GM08714 (cell line): ENCODE results near the gene MYO10.
"Not testable (repeated sequence)": the region's sequence is repeated elsewhere in the genome, so short reads cannot be mapped to it uniquely, and the experiment has no call there.

Experiments used
- H3K4me3 ChIP-seq: fragments of 200-500 bp; sonication (Bioruptor generic); 2 replicates; pipeline ENCODE4 v1.5.1; 2014; ENCODE audit warnings: mild to moderate bottlenecking, low read length, inconsistent platforms
- ZNF274 ChIP-seq: IDR thresholded peaks from 2 replicates; pipeline ENCODE4 v1.6.1; 2012; ENCODE audit warnings: mild to moderate bottlenecking, low read depth, low read length

Gene MYO10

GRCh38 chr5:16727755-16728325 is 208.2 kb downstream of the MYO10 start:
- no peak overlapping the region for H3K4me3 ChIP-seq
- TF ChIP-seq ZNF274 = no peak

GRCh38 chr5:16726538-16726946 is 209.5 kb downstream of the MYO10 start:
- TF ChIP-seq ZNF274 = no peak
- no peak overlapping the region for H3K4me3 ChIP-seq

DNA sequence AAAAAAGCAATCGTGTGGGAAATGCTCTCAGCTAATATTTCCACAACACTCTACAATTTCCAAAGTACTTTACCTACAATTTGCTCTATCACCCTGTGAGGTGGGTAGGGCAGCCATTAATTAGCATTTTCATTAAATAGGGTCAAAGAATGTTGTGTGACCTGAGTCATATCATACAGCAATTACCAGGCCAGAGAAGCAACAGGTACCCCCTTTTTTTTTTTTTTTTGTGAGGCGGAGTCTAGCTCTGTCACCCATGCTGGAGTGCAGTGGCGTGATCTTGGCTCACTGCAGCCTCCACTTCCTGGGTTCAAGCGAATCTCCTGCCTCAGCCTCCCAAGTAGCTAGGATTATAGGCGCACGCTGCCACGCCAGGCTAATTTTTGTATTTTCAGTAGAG is 210.5 kb downstream of the MYO10 start:
- H3K4me3 ChIP-seq = no peak overlapping the region
- TF ChIP-seq ZNF274 = no peak

- TF ChIP-seq ZNF274 = no peak
- H3K4me3 ChIP-seq = no peak overlapping the region
Measured at GRCh38 chr5:16723821-16724220, 212.3 kb downstream of the MYO10 start.

DNA sequence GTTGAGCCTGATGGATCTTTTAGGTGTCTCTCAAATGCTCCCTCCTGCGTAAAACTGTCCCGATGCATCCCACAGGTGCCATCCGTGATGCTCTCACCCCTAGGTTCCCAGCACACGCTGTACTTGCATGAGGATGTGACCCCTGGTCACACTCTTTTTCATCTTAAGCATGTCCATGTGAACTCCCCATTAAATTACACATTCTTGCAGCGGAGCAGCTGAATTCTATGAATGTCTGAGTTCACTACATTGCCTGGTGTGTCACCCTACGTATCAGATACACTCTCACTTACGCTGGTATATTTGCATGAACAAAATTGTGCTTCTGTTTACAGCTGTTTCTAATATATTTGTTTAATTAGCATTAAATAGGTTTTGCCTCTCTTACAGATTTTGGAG is 214.0 kb downstream of the MYO10 start:
- H3K4me3 ChIP-seq = no peak overlapping the region
- no peak for TF ChIP-seq ZNF274

DNA sequence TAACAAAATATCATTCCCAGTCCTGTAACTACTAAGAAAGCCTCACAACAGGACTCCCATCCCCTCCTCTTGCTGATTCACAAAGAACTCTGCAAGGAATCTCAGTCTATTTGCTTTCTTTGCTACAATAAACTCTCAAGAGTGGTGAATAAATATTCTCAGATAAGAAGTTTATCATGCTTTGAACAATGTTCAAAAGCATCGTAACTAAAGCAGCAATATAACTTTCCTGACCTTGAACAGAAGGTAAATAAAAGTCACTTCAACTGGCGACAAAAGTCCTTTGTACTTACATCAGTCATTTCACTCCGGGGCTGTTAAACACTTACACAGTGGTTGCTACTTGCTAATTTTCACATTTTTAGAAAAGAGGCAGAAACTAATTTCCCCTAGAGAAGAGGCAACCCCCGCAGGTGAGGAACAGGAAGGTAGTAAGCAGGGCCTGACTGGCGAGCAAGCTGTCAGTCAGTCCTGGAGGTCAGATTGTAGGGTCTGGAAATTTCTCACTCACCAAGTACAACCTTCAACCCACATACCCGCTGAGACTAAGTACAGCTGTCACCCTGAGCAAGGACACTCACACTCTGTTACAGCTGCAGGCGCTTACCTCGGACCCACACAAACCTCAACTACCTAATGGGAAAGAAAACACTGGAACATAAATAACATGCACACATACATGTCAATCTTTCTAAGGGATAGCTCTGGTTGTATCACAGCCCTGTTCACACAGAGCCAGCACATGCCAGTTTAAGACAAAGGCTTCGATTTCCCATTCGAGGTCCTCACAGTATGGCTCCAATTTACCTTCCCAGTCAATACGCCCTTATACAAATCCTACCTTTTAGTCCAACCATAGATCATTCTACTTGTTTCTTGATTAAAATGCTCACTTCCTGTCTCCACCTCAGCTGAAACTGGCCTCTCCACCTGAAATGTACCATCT is 214.7 kb downstream of the MYO10 start:
- no peak for TF ChIP-seq ZNF274
- H3K4me3 ChIP-seq = no peak overlapping the region

- not testable (repeated sequence) for H3K4me3 ChIP-seq
Measured at GRCh38 chr5:16718036-16718435, 218.1 kb downstream of the MYO10 start.

GRCh38 chr5:16713386-16713928 is 222.6 kb downstream of the MYO10 start:
- no peak overlapping the region for H3K4me3 ChIP-seq
- TF ChIP-seq ZNF274 = no peak

DNA sequence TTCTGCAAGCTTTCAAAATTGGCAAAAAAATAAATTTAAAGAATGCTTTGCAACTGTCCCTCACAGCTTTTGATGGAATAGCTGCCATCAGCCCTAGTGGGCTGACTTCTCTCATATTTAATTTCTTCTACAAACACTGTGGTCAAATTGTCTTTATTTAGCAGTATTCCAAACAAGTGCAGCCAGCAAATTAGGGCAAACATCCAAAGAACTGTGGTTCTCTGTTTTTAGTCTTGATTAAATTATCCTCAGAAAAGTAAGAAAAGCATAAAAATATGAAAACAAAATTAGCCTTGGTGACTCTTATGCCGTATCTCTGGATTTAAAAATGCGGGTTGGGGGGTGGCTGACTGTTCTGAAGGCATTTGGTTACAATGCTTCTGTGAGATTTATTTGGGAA is 223.5 kb downstream of the MYO10 start:
- H3K4me3 ChIP-seq = no peak overlapping the region
- TF ChIP-seq ZNF274 = no peak

GRCh38 chr5:16712178-16712577 is 223.9 kb downstream of the MYO10 start:
- no peak for TF ChIP-seq ZNF274
- H3K4me3 ChIP-seq = no peak overlapping the region

- H3K4me3 ChIP-seq = no peak overlapping the region
- no peak for TF ChIP-seq ZNF274
Measured at GRCh38 chr5:16709691-16710433, 226.2 kb downstream of the MYO10 start.

DNA sequence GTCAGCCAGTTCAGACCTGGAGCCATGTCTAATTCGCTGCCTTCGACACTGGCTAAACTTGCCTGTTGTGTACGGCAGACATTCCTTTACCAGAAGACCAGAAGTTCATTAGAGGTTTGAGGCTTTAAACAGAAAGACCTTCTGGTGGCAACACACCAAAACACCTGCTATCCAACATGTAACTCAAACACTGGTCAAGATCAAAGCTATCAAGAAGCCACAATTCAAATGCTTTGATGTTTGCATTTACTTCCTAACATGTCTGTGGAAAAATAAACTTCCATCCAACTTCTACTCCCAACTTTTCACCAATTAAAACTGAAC is 228.3 kb downstream of the MYO10 start:
- no peak for TF ChIP-seq ZNF274
- H3K4me3 ChIP-seq = no peak overlapping the region

- no peak for TF ChIP-seq ZNF274
- no peak overlapping the region for H3K4me3 ChIP-seq
Measured at GRCh38 chr5:16707168-16707868, 228.8 kb downstream of the MYO10 start.

GRCh38 chr5:16704945-16705344 is 231.1 kb downstream of the MYO10 start:
- H3K4me3 ChIP-seq = no peak overlapping the region
- no peak for TF ChIP-seq ZNF274
